ENCODE results near the gene FBXL5. TPM values are rescaled to one million over a fixed set of nuclear protein-coding genes. Genes with fewer than 3 reads are reported as not detected.

FBXL5 gene
- total RNA-seq, 1 experiment from 2014 or later, result 43.1 TPM

DNA sequence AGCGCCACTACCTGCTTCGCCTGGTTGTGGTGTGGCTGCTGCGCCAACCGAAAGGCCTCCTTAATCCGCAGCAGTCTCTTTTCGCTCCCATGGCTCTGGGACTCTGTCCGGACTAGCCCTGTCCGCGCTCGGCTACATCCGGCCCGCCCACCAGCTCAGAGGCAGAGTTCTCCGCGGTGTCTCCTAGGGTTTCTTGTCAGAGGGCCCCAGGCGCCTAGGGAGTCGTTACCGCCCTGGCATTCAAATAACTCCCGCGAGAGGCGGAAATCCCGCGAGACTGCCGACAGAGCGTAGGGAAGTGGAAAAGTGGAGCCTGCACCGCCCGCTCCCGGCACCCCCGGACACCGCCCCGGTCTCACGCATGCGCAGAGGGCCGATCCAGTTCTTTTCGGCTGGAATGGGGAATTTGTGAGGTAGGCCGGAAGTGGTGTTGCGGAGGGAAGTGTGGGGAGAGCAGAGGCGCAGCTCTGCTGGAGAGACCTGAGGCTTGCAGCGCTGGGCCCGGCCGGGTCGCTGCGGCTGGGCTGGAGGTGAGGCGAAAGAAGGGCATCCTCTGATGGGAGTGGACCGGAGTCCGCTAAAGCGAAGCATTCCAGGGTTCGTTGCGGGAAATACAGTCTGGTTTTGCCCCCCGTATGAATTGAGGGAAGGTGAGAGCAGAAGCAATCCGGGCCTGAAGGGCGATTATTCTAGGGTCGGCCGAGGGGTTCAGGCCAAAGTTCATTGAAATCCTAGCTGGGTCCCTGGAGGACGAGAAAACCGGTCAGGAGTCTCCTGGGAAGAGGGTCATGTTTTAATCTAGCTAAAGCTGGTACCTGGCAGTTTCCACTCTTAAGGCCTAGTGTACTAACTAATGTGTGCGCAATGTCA lies 26.4 kb upstream of the FBXL5 start, which contains the start of gene FAM200B:
FAM200B (plus strand) TSS at position 456 of the 870 bp plus-strand sequence. CDS start 5,151 bp downstream, outside the sequence.
- DNase-seq (ENCODE audit: low spot score), result peak; percentile 98
- in situ Hi-C loops (cut with HindIII; ENCODE audit: low sequenced_read_pairs), result no loop called here

DNA sequence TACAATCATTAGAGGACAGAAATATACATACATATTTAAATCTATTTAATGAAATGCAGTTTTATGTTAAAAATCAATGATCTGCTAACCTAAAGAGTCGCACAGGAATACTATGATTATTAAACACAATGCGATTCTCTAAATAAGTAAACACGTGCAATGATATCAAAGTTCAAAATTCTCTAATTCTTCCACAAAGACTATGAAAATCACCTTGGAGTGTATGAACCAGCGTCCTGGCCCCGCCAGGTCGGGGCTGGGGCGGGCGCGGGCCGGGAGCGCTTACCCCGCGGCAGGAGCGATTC lies 25.9 kb upstream of the FBXL5 start:
- DNase-seq (ENCODE audit: low spot score), result no peak
- in situ Hi-C loops (cut with HindIII; ENCODE audit: low sequenced_read_pairs), result no loop called here

DNA sequence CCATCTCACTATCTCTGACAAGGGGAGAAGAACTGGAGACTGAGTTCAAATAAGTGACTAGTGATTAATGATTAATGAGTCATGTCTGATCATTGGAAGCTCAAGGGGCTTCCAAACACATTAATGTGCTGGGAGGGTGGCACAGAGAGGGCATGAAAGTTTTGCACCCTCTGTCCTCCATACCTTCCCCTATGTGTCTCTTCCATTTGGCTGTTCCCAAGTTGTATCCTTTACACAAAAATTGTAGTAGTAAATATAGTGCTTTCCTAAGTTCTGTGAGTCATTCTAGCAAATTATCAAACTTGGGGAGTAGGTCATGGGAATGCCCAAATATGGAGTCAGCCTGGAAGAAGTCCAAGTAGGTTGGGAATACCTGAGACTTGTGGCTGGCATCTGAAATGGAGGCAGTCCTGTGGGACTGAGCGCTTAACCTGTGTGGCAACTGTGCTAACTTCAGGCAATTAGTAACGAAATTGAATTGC lies 22.4 kb upstream of the FBXL5 start:
- in situ Hi-C loops (cut with HindIII; ENCODE audit: low sequenced_read_pairs), result no loop called here
- no peak for DNase-seq (ENCODE audit: low spot score)

DNA sequence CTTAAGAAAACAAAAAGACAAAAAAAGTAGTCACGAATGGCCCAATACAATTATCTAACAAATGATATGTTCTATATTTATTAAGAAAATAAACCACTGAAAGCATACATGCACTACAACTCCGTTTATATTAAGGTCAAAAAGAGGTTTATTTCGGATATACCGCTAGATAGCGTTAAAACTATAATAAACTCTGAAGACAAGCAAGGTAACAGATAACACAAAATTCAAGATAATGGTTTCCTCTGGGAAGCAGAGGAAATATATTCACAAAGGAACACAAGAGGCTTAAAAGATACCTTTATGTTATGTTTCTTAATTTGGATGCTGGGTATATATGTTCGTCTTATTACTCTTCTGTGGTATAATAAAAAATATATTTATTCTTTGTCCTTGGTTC lies 21.7 kb upstream of the FBXL5 start:
- no peak for DNase-seq (ENCODE audit: low spot score)
- in situ Hi-C loops (cut with HindIII; ENCODE audit: low sequenced_read_pairs), result no loop called here

DNA sequence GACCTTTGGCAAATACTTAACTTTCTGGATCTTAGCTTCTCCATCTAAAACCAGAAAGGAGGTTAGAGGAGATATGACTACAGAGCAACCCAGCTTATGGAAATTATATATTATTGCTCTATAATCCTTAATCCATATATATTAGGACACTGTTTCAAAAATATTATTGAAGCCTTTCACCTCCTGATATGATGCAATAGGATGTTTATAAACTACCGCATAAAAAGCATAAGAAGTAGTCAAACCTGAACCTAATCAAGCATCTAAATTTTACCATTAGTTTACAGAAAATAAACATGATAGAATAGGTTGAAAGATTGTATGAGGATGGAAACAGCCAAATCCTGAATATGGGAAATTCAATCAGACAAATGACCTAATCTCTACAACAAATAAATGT lies 20.9 kb upstream of the FBXL5 start:
- in situ Hi-C loops (cut with HindIII; ENCODE audit: low sequenced_read_pairs), result no loop called here
- no peak for DNase-seq (ENCODE audit: low spot score)

DNA sequence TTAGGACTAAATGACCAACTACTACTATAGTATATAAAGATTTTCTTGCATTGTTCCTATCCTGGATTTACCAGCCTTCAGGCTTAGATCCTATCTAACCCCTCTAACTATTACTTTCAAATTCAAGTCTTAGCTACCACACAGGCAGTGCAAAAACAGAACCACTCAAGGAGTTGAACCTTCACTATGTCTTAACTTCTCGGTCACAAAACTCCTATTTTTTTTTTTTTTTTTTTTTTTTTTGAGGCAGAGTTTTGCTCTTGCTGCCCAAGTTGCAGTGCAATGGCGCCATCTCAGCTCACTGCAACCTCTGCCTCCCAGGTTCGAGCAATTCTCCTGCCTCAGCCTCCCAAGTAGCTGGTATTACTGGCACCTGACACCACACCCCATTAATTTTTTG lies 20.2 kb upstream of the FBXL5 start:
- no peak for DNase-seq (ENCODE audit: low spot score)
- in situ Hi-C loops (cut with HindIII; ENCODE audit: low sequenced_read_pairs), result no loop called here

DNA sequence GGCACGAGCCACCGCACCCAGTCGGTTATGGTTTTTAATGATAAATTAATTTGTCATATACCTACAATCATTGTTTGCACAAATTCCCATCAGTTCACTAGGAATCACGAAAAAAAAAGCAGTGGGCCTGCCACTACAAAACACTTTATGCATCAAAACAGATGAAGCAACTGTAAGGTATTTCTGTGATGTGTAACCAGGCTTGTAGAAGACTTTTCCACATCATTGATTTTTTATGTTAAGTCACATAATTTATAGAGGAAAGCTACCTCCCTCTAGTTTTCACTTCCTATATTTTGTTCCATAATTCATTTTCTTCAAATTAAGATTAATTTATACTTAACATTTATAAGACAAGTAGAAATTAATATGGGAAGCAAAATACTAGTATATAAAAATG lies 19.8 kb upstream of the FBXL5 start:
- in situ Hi-C loops (cut with HindIII; ENCODE audit: low sequenced_read_pairs), result no loop called here
- DNase-seq (ENCODE audit: low spot score), result no peak

DNA sequence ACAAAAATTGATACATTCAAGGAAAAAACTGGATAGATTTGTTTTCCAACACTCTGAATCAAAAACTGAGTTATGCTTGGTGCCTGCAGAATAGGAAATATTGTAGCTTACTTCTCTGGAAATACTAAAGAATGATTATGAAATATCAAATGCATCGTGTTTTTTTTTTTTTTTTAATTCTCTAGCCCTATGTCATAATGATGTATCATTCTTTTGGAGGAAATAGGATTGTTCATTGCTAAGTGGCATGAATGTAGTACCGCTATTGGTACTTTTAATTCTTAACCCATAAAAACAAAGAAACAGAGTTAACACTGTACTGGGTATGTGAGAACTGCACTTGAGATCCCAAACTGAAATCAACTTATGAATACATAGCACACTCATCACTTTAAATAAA lies 18.9 kb upstream of the FBXL5 start:
- in situ Hi-C loops (cut with HindIII; ENCODE audit: low sequenced_read_pairs), result no loop called here
- no peak for DNase-seq (ENCODE audit: low spot score)

DNA sequence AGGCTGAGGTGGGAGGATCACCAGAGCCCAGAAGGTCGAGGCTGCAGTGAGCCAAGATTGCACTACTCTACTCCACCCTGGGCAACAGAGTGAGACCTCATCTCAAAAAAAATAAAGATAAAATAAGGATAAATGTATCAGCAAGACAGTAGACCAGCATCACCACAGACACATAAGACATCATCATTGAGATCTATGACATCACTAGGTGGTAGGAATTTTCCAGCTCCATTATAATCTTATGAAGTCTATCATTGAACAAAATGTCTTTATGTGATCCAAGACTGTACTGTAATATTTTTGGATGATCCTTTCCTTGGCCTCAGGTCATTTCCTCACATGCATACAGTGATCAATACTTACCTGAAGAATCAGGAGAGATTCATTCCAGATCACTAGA lies 18.2 kb upstream of the FBXL5 start:
- no peak for DNase-seq (ENCODE audit: low spot score)

DNA sequence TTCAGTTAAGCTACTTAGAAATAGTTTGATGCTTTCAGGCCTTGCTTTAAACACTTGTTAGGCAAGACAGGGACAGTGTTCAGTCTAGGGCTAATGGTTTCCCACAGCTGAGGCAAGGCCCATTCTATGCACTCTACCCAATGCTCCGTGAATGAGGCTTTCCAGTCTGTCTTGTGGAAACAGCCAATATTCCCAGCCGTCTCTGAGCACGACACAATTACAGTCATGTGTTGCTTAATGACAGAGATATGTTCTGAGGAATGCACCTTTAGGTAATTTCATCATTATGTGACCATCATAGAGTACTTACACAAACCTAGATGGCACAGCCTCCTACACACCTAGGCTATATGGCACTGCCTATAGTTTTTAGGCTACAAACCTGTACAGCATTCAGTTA lies 16.9 kb upstream of the FBXL5 start:
- DNase-seq (ENCODE audit: low spot score), result no peak
- in situ Hi-C loops (cut with HindIII; ENCODE audit: low sequenced_read_pairs), result no loop called here

More for the DNA sequence above, 18.2 kb upstream of the FBXL5 start:
- in situ Hi-C loops (cut with HindIII; ENCODE audit: low sequenced_read_pairs), result no loop called here

DNA sequence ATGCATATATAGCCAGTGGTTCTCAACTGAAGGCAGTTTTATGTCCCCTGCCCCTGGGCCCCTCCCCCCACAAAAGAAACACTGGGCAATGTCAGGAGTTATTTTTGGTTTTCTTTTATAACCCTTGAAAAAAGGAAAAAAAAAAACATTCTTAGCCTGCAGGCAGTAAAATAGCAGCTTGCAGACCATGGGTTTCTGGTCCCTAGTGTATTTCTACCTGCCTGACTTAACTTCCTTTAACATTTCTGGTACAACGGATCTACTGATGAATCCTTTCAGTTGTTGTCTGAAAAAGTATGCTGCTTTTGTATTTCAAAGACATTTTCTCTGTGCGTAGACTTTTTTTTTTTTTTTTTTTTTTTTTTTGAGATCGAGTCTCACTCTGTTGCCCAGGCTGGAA lies 15.4 kb upstream of the FBXL5 start:
- in situ Hi-C loops (cut with HindIII; ENCODE audit: low sequenced_read_pairs), result no loop called here
- no peak for DNase-seq (ENCODE audit: low spot score)

DNA sequence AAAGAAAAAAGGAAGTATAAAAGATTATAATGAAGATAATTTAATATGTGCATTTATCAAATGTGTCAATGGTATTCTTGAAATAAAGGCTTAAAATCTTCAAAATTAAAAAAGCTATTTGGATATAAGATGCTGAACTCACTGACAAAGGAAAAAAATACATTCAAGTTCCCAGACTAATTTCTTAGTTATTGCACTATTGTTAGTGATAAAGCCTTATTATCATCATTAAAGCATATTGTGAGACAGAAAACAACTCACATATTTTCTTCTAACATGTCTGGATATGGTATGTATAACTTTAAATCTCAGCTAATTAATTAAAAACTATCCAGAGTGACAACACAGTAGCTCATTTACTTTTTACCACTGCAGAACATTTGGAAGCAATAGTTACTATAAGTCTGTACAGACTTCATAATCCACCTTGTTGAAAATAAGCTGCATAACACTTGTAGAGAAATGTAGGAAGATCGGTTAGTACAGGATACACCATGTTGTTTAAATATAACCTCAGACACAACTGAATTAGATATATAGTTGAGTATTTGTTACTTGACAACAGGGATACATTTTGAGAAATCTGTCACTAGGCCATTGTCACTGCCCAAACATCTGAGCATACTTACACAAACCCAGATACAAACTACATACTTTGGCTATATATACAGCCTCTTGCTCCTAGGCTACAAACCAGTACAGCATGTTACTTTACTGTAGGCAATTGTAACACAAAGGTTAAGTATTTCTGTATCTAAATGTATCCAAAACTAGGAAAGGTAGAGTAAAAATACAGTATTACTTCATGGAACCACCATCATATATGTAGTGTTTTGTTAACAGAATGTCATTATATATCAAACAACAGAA lies 13.6 kb upstream of the FBXL5 start:
- DNase-seq (ENCODE audit: low spot score), result no peak
- in situ Hi-C loops (cut with HindIII; ENCODE audit: low sequenced_read_pairs), result no loop called here

DNA sequence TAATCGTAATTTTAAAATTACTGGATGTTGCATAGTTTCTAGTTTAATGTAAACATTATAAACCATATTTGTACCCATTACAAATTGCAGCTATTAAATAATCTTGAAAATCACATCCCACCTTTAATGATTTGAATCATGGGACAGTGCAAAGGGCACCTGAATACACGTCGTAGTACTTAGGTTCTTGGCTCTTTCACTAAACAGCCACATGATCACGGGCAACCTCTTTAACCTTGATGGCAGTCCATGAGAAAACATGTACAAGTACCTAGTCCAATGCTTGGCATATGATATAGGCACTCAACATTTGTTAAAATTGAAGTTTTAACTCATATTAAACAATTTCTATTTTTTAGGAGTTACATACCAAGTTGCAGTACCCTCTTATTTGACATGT lies 11.8 kb upstream of the FBXL5 start:
- in situ Hi-C loops (cut with HindIII; ENCODE audit: low sequenced_read_pairs), result no loop called here
- no peak for DNase-seq (ENCODE audit: low spot score)

DNA sequence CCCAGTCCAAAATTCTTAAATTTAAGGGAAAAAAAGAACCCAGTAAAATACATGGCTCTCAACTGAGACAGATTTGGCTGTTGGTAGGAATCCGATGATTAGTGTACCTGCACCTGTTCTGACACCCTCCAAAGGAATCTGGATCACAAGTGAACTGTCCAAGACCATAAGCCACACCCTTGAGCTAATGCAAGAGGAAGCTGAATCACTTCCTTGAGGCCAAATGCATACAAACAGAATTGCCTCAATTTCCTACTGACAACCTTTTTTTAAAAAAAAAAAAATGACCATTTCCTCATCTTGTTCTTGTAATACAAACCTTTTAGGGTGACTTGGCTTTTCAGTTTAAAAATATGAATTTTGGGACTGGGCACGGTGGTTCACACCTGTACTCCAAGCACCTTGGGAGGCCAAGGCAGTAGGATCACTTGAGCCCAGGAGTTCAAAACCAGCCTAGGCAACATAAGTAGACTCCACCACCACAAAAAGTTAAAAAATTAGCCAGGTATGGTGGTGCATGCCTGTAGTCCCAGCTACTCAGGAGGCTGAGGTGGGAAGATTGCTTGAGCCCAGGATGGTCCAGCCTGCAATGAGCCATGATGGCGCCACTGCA lies 10.7 kb upstream of the FBXL5 start:
- in situ Hi-C loops (cut with HindIII; ENCODE audit: low sequenced_read_pairs), result no loop called here
- no peak for DNase-seq (ENCODE audit: low spot score)

DNA sequence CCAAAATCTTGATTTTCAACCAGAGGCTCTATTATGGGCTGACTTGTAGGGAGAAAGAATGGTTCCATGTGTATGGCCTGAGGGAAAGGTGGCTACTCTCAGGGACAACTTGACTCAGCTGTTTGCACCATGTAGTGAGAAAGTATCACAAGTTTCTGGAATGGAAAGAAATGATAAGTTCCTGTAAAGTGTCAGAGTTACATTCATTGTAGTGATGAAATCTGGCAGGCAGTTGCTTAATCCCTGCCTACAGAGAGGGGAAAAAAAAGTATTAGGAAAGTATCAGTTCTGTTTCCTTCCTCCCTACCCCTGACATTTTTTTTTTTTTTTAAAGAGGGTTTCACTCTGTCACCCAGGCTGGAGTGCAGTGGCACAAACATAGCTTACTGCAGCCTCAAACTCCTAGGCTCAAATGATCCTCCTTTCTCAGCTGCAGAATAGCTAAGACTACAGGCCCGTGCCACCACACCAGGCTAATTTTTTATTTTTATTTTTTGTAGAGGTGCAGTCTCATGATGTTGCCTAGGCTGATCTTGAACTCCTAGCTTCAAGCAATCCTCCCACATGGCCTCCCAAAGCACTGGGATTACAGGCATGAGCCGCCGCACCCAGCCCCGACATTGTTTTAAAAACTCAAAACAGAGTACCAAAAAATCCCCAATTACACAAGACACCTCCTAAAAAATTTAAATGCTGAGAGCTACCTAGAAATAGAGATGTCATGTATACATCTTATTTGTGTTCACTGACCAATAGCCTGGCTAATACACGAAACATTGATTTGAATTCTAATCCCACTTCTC lies 4.8 kb upstream of the FBXL5 start:
- in situ Hi-C loops (cut with HindIII; ENCODE audit: low sequenced_read_pairs), result no loop called here

DNA sequence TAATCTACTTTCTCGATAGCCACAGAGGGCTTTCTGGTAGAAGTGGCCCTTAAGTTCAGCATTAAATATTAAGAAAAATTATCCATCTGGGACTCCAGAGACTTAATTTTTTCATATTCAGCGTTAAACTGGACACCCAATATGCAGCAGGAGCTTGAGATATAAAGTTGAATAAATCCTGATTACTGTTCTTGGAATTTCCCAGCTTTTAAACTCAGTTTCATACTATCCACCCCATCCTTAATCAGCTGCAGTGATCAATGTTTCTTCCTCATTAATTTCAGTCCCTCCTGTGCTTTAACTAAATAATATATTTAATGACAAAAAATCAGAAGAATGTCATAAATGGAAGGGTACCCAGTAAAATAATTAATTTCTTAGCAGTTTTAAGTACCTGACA lies 3.6 kb upstream of the FBXL5 start:
- in situ Hi-C loops (cut with HindIII; ENCODE audit: low sequenced_read_pairs), result no loop called here

More for the DNA sequence above, 4.8 kb upstream of the FBXL5 start:
- DNase-seq (ENCODE audit: low spot score), result no peak

DNA sequence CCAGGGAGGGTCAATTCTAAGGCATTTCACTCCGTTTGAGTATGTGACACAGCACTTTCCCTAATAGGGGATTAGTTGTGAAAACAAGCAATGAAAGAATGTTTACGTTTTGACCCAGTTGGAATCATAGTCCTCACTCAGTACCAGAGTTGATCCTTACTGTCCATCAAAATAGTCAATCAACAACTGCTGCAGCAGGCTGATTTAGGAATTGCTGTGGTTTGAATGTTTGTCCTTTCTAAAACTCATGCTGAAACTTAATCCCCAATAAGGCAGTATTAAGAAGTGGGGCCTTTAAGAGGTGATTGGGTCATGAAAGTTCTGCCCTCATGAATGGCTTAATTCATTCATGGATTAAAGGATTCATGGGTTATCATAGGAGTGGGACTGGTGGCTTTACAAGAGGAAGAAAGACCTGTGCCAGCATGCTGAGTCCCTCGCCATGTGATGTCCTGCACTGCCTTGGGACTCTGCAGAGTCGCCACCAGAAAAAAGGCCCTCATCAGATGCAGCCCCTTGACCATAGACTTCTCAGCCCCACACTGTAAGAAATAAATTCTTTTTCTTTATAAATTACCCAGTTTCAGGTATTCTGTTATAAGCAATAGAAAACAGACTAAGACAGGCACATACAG lies 3.1 kb upstream of the FBXL5 start:
- no peak for DNase-seq (ENCODE audit: low spot score)
- in situ Hi-C loops (cut with HindIII; ENCODE audit: low sequenced_read_pairs), result no loop called here

More for the DNA sequence above, 3.6 kb upstream of the FBXL5 start:
- DNase-seq (ENCODE audit: low spot score), result no peak

DNA sequence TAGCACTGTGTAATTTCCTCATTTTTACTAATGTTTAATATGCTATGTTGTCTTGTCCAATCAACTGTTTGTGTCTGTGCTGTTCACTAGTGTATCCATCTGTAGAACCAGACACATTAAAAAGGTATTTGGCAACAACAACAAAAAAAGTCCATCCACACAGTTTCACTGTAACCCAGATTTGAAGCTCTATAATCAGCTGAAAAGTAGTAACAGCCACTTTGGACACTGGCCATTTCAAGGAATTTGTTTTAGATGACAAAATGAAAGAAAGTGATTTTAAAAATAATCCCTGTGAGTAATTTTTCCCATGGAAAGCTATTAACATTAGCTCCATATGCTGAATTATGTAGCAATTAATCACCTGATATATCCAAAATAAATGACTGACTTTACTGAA lies 2.2 kb upstream of the FBXL5 start:
- no peak for DNase-seq (ENCODE audit: low spot score)
- in situ Hi-C loops (cut with HindIII; ENCODE audit: low sequenced_read_pairs), result no loop called here

DNA sequence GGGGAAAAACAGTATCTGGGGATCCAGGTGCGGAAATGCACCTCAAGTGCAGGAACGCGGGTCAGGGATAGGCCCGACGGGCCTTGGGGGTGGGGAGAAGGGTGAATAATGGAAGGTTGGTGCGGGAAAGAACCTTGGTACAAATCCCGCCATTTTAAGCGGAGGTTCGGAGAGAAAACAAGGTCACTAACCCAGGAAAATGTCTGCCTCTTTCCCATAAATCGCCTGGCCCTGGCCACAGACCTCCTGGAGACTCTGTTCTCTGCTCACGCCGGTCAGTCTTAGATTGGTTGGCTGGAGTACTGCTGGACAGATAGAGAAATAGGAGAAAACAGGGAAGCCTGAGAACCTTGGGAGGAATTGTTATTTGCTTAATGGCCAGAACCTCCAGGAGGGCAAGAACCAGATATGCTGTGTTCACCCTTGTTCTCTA lies 897 bp upstream of the FBXL5 start:
- DNase-seq (ENCODE audit: low spot score), result peak; percentile 71
- in situ Hi-C loops (cut with HindIII; ENCODE audit: low sequenced_read_pairs), result no loop called here
